Measurements from ENCODE around the gene FPGS.

DNA sequence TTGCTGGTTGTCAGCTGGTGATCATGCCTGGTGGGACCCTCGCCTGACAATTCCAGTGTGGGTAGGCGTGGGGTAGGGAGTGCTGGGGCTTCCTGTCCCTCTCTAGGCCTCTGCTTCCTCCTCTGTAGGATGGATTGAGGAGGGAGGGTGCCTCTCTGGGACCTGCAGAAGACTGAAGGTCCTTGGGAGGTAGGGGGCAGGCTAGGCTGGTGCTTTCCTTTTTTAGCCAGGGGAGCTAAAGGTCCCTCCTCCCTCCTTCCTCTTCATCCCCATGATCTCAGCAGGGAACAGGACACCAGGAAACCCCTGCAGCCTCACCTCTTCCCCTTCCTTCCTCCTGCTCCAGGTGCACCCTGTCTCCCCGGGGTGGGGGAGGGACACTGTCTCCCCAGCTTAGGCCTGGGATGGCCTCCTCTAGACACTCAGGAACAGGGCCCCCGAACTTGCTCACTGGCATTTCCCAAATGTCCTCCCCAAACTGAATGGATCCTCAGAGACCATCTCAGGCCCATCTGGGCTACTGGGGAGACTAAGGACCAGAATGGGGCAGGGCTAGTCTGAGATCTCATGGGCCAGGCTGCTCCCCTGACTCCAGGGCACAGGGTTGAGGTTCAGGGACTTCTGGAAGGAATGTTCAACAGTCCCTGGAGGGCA, 32.6 kb upstream of the FPGS start:
- TF ChIP-seq, protein P1, sequence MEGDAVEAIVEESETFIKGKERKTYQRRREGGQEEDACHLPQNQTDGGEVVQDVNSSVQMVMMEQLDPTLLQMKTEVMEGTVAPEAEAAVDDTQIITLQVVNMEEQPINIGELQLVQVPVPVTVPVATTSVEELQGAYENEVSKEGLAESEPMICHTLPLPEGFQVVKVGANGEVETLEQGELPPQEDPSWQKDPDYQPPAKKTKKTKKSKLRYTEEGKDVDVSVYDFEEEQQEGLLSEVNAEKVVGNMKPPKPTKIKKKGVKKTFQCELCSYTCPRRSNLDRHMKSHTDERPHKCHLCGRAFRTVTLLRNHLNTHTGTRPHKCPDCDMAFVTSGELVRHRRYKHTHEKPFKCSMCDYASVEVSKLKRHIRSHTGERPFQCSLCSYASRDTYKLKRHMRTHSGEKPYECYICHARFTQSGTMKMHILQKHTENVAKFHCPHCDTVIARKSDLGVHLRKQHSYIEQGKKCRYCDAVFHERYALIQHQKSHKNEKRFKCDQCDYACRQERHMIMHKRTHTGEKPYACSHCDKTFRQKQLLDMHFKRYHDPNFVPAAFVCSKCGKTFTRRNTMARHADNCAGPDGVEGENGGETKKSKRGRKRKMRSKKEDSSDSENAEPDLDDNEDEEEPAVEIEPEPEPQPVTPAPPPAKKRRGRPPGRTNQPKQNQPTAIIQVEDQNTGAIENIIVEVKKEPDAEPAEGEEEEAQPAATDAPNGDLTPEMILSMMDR (IDR thresholded peaks at IDR 0.05) = no peak
- TF ChIP-seq EZH2phosphoT487 (IDR thresholded peaks at IDR 0.05) (no peak), EZH2 (IDR thresholded peaks at IDR 0.05) (no peak)
